ENCODE results near the gene TBKBP1.

TBKBP1 gene

DNA sequence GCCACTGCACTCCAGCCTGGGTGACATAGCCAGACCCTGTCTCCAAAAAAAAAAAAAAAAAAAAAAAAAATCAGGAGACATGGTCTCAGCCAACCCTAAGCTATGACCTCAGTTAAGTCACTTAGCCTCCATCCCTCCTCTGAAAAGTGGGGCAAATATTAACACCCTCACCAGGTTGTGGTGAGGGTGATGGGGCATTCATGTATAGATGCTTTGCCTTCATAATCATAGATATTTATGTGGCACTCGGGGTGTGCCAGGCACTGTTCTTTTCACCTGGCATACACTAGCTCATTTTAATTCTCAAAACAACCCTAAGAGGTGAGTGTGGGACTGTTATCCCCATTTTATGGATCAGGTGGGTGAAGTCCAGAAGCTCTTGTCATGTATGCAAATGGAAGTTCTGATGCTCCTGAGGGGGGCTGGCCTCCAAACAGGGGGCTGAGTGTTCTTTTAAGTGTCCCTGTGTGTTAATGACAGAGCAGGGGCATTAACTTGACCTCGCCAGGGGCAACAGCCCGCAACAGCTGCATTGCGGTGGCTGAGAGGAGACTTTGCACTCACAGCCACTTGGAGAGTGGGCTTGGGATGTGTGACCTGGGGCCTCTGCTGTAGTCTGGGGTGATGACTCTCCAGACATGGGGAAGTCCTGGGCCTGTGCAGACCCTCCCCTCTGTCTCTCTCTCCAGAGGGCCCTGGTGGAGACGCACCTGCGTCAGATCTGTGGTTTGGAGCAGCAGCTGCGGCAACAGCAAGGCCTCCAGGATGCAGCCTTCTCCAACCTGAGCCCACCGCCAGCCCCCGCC is 4.1 kb downstream of the TBKBP1 start:
- in situ Hi-C loops (cut with MboI; ENCODE audit: low sequenced_read_pairs) = no loop called here

DNA sequence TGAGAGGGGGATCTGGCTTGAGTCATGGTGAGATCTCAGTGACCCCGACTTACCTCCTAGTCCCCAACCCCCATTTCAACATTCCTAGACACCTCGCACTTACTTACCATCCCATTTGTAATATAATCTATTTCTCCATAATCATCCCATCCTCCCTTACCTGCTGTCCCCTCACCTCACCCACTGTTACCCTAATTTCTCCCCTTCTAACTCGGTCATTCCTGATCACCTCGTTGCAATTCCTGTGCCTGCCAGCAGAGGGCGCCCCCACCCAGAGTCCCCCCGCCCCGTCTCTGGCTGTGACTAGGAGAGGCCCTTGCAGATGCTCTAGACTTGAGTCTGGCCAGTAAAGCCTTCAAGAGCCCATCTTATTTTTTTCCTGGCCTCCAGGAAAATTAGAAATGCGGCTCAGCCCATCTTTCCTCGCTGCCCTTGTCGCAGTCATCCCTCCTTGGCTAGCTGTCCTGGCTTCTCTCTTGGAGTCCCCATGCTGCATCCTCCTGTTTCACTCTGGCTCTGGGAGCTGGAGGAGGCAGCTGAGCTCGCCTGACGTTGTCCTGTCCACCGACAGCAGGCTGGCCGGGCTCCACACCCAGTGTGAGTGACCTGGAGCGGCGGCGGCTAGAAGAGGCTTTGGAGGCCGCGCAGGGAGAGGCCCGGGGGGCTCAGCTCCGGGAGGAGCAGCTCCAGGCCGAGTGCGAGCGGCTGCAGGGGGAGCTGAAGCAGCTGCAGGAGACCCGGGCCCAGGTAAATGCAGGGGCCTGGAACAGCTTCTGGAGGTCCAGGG is 5.0 kb downstream of the TBKBP1 start:
- in situ Hi-C loops (cut with MboI; ENCODE audit: low sequenced_read_pairs) = no loop called here

DNA sequence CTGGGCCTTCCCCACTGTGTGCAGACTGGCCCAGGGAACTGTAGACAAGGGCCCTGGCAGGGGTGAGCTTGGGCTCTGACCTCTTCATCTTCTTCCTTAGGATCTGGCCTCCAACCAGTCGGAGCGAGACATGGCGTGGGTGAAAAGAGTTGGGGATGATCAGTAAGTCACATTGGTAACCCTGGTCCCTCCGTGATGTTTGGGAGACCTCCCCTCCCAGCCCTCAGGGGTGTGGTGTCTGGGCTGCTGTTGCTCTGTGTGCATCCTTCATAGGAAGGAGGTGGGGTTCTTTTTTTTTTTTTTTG is 5.5 kb downstream of the TBKBP1 start:
- in situ Hi-C loops (cut with MboI; ENCODE audit: low sequenced_read_pairs) = no loop called here

DNA sequence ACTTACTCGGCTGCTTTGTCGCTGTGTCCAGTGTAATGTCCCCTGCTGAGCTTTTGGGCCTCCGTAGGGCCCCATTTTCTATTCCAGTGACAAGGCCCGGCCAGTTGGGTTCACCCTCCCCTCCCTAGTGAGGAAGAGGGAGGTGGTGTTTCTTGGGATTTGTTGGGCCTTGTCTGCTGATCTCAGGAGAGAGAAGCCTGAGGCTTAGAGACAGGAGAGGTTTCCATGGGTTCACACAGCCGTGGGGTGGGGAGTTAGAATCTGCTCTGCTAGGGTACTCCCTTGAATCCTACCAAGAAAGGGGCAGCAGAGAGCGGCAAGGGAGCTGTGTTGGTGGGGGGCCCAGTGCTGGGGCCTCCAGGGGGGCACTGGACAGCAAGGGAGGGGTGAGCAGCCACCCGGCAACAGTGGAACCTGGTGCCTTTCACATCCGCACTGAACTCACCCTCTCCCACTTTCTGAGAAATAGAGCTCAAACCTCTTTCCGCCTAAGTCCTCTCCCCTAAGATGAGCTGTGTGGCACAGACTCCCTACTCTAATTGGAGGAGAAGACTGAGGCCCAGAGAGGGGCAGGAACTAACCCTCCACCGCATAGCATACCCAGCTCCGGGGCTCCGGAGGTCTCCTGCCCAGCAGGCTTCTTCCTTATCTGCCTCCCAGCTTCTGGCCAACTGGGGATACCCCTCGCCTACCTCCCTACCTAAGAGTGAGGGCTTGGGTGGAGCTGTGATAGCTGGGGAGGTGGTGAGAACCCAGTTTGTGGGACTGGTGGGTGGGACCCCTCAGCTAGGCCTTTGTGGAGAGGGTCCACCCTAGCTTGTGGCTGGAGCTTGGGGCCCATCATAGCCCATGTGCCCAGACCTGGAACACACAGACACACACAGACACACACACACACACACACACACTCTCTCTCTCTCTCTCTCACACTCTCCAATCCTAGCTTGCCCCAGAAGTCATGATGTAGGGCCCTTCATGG is 6.8 kb downstream of the TBKBP1 start:
- in situ Hi-C loops (cut with MboI; ENCODE audit: low sequenced_read_pairs) = no loop called here

DNA sequence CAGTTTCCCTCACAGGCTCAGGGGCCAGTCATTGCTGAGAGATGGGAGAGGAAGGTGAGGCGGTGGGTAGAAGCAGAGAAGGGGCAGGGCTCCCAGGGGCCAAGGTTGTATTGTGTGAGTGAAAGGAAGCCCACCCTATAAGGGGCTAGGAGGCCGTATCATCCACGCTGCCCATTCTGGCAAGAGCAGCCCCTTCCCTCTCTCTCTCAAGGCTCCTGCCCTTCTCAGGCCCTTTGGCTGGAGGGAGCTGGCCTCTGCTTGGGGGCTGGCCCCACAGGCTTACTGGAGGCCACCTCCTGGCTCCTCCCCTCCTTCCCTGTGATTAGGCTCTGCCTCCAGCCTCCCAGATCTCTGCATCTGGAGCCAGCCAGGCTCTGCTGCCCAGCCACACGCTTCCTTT is 7.6 kb downstream of the TBKBP1 start:
- in situ Hi-C loops (cut with MboI; ENCODE audit: low sequenced_read_pairs) = no loop called here

DNA sequence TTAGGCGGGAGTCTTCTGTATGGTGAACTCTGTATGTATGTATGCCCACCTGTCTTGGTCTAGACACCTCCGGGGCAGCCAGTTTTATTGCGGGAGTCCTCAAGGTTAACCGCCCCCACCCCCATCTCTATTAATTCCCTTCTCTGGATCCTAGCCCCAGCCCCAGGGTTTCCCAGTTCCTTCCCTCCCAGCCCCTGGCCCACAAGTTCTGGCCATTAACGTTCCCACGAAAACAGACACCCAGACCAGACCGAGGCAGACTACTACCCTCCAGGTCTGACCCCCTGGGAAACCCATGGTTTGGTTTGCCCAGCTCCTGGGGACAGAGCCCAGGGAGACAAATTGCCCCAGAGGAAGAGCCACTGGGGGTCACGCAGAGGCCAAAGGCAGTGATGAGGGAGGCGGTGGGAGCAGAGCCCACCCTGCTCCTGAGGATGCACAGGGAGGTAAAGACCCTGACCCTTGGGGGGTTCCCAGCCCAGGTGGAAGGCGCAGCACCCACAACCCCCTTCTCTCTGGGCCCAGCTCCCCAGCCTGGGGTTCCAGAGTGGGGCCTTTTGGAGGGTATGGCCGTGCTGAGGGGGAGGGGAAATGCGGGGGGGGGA is 8.5 kb downstream of the TBKBP1 start:
- in situ Hi-C loops (cut with MboI; ENCODE audit: low sequenced_read_pairs) = no loop called here

DNA sequence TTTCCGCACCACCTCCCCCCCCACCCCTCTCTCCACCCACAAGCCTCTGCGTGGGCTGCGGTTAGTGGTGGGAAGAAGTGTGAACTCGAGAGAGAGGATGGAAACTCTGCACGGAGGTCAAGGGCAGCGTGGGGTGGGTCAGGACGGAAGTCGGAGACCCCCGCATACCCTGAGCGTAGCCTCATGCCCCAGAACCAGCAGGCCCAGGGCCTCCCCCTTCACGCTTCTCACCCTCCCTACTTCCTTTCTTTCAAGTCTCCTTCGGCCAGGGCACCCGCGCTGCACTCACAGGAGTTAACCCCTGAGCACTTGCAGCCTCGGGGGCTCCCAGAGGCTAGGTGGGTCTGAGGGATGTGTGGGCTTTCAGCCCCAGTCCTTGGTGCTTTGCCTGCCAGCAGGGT is 9.2 kb downstream of the TBKBP1 start:
- in situ Hi-C loops (cut with MboI; ENCODE audit: low sequenced_read_pairs) = no loop called here

DNA sequence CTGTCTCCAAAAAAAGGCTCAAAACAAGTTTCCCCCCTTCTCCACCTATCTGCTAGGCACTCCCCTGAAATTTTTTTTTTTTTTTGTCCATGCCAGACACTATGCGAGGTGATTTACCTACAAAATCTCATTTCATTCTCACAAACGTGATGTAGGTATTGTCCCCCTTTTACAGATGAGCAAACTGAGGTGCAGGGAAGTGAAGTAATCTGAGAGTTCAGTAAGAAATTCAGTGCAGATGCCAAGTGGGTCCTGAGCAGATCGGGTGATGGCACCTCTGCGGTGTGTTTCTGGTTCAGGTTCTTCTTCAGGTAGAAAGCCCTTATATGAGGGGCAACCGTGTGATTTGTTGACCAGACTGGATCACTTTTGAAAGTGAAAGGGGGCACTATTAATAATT is 9.7 kb downstream of the TBKBP1 start:
- in situ Hi-C loops (cut with MboI; ENCODE audit: low sequenced_read_pairs) = no loop called here

DNA sequence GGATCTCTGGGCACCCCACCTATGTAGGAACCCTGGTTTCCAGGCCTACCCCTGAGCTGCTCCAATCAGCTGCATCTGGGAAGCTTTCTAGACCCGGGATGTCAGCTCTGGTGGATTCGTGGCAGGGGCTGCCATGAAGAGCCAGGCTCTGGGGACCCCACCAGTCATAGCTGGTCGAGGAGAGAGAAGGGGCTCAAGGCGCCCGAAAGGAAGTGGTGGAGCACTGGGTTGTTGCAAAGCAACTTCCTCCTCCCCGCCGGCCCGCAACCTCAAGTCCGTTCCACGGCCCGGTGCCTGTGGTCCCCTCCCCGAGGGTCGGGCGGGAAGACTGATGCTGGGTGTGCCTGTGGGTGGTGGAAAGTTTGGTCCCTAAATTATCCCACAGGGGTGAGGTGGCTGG is 10.2 kb downstream of the TBKBP1 start:
- in situ Hi-C loops (cut with MboI; ENCODE audit: low sequenced_read_pairs) = no loop called here

DNA sequence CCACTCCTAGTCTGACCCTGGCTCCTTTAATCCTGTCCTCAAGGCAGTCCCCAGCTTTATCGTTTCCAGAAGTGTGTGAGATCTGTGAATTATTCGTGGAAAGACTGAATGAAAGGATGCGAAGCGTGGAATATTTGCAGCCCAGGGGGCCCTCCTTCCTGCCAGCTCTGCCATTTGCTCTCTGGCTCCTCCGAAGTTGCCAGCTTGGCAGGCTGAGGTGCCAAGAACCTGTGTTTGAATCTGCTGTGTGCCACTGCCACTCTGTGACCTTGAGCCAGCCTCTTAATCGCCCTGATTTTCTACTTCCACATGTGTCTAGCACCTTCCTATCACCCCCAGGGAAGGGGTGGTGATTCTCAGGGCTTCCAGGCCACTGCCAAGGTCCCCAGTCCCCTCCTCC is 10.8 kb downstream of the TBKBP1 start:
- in situ Hi-C loops (cut with MboI; ENCODE audit: low sequenced_read_pairs) = no loop called here

DNA sequence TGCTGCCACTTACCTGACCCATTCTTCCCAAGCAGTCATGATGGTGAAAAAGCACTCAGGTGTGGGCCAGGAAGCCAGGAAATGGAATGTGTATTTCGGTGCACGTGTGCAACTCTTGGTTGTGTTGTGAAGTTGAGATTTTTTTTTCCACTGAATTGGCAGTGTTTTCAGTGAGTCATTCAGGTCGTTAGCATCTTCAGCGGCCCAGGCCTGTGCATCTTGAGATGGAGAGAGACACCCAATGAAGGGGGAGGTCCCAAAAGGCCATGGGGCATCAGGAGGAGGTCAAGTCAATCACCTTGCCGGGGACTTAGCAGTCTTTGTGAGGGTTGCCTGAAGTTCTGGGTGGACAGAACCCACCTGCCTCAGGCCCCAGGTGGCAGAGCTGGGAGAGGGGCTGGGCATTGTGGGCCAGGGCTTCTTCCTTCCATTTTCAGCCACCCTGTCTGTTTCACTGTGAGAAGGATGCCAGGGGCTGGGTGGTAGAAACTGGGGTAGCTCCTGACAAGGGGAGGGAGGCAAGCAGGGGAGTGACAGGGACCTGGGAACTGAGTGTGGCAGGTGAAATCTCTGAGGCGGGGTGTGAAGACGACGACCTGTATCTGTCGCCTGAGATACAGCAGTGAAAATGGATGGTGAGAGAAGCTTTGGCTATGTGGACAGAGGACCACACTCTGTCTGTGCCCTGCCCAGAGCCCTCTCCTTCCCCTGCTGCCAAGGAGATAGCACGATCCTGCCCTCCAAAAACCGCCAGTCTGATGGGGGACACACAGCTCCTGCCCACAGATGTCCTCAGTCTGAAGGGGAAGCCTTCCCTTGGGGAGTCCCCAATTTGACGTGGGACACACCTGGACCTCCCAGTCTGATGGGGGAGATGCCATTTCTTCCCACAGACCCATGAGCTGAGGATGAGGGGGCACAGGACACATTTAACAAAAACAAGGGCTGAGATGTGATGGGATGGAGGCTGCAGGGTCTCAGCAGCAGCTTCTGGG is 11.9 kb downstream of the TBKBP1 start:
- in situ Hi-C loops (cut with MboI; ENCODE audit: low sequenced_read_pairs) = no loop called here

DNA sequence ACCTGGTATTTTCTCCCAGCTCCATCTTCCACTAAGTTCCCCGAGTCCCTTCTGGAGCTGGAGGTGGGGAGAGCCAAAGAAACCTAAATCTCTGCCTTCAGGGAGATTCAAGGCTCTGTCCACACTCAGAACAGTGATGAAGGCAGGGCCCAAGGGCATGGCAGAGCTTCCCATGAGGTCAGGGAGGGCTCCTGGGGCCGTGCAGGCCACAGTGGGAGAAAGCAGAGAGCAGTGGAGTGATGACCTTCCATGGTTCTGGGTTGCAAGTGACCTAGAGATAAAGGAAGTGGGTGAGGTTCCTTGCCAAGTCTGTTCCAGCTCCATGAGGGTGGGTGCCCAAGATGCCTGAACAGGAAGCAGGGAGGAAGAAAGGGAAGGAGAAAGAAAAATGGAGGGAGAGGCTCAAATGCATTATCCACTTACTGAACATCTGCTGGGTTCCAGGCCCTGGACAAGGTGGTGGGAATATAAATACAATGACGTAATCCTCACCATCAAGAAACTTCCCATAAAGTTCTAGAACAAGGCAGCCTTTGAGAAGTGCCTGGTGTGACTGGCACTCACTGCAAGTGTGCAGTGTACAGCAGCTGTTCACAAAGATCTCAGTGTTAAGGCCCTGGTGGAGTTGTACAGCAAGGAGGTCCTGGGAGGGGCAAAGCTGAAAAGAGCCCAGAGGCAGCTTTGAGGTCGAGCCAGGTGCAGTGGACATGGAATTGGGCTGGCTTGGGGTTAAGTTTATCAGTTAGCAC is 13.3 kb downstream of the TBKBP1 start:
- in situ Hi-C loops (cut with MboI; ENCODE audit: low sequenced_read_pairs) = no loop called here

DNA sequence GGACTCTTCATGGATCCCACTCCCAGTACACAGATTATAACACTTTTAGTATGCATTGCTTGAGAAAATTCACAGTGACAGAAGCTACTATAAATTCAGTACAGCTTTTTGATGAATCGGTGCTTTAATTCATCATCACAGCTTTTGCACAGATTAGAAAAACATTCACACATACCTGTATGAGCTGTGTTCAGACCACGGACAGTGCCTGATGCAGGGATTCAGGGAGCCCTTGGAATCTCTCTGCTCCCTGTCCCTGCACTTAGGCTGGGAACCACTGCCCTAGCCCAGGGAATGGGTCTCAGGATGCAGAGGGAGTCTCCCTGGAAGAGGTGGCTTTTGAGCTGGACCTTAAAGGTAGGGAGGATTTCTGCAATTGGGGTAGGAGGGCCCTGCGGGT is 13.9 kb downstream of the TBKBP1 start:
- in situ Hi-C loops (cut with MboI; ENCODE audit: low sequenced_read_pairs) = no loop called here

DNA sequence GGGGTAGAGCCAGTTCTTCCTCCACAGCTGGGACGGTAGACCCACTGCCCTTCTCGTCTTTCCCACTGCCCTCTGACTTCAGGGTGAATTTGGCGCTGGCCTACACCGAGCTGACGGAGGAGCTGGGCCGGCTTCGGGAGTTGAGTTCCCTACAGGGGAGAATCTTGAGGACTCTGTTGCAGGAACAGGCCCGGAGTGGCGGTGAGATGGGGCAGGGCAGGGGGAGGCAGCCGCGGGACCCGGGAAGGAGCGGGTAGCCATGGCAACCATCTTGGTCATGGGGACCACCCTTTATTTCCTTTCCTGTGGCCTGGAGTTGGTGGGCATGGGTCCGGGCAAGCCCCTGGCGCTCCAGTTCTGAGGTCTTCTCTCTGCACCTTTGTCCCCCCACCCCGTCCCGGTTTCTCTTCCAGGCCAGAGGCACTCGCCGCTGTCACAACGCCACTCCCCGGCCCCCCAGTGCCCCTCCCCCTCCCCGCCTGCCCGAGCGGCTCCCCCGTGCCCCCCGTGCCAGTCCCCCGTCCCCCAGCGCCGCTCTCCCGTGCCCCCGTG is 14.4 kb downstream of the TBKBP1 start:
- in situ Hi-C loops (cut with MboI; ENCODE audit: low sequenced_read_pairs) = no loop called here

DNA sequence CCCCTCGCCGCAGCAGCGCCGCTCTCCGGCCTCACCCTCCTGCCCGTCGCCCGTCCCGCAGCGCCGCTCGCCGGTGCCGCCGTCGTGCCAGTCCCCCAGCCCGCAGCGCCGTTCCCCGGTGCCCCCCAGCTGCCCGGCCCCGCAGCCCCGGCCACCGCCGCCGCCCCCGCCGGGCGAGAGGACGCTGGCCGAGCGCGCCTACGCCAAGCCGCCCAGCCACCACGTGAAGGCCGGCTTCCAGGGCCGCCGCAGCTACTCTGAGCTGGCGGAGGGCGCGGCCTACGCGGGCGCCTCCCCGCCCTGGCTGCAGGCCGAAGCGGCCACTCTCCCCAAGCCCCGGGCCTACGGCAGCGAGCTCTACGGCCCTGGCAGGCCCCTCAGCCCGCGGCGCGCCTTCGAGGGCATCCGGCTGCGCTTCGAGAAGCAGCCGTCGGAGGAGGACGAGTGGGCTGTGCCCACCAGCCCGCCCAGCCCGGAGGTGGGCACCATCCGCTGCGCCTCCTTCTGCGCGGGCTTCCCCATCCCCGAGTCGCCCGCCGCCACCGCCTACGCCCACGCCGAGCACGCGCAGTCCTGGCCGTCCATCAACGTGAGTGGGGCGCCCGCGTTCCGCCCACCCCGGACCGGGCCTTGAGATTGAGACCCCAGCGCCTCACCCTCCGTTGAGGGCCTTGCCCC is 15.0 kb downstream of the TBKBP1 start:
- in situ Hi-C loops (cut with MboI; ENCODE audit: low sequenced_read_pairs) = no loop called here

DNA sequence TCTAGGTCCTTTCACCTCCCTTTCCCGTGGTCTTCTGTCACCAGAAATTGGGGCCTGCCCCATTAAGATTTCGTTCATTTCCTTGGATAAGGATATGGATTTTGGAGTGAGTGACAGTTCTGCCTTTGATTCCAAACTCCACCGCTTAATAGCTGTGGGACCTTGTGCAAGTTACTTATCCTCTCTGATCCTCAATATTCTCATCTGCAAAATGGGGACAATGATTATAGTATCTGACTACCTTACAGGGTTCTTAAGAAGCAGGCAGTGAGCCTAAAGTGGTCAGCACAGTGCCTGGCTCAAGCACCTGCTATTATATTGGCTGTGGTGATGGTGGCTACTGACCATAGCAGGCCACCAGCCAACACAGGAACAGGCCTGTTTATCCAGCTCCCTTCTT is 15.6 kb downstream of the TBKBP1 start:
- in situ Hi-C loops (cut with MboI; ENCODE audit: low sequenced_read_pairs) = no loop called here

DNA sequence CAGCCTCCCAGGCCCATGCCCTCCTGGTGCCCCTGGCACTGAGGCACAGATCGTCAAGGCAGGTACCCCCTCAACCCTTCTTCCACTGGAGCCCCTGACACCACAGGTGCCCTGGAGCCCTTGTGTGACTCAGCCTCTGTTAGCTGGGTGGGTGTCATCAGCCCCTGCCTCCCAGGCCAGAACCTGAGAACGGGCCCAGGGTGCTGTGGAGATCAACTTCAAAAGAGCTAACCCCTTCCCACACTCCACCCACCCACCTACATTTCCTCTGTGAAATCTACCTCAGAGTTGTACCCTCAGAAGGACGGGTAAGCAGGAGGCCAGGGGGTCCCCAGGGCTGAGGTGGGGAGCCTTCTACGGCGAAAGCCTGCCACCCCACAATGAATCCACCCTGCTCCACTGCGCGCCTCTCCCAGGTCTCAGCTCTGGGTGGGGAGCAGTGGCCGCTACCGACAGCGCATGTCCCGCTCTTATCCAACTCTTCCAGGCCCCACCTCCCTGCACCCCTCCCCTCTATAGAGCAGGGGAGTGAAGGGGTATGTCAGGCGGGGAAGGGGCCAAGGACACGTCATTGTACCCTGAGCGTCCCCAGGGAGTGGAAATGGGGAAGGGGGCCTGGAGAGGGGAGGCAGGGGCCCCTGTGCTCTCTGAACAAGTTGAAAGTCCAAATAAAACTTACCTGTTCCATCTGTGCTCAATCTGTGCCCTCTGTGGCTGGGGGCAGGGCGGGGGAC is 17.6 kb downstream of the TBKBP1 start:
- in situ Hi-C loops (cut with MboI; ENCODE audit: low sequenced_read_pairs) = no loop called here

Measured in HL-60/S4 treated with retinoic acid at 250 ng/mL for 4 days and 3 days (cell line).